Stimulated activated CD8-positive, alpha-beta memory T cell treated with anti-CD3 and anti-CD28 coated beads, Interleukin-4, amount 100 ng/mL, for 1 hour (primary cell): ENCODE results near the gene RIN3.
A peak's percentile ranks its signal among the peaks of the same experiment; 100 is the strongest.
"Not testable (repeated sequence)": the region's sequence is repeated elsewhere in the genome, so short reads cannot be mapped to it uniquely, and the experiment has no call there.

Source experiments
- DNase-seq, 2 donors: peaks; one replicate each; pipeline ENCODE4 v3.0.0-alpha.2; 2020; ENCODE audit warnings: low read depth in 2 of 2, low spot score in 1 of 2

RIN3 gene

GRCh38 chr14:92659765-92660561 lies 146.4 kb downstream of the RIN3 start:
- DNase-seq, result no peak

DNA sequence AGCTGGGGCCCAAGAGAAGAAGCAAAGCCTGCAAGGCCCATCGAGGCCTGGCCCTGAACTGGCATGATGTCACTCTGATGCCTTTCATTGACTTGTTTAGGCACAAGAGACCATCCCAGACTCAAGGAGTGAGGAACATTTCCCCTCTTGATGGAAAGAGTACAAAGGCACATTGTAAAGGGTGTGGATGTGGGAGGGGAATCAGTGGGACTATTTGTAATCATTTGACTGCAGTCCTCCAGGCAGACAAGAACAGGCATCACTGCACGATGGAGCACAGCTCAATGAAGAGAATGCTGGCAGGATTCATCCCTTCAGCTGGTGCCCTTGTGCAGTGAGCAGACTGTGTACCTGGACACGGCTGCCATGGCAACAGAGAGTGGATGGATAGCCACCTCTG lies 147.0 kb downstream of the RIN3 start:
- no peak for DNase-seq

DNA sequence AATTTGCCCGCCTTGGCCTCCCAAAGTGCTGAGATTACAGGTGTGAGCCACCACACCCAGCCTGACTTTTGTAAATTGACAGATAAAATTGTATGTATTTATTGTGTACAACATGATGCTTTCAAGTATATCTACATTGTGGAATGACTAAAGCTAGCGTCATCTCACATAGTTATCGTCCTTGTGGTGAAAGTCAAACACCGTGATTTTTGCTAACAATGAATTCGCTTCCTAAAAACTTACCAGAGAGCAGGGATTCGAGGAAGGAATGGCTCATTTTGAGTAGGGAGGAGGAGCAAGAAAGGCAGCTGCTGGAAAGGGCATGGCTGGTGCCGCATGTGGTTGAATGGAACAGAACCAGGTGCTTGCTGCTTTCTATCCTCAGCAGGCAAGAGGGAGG lies 149.5 kb downstream of the RIN3 start:
- no peak for DNase-seq

- DNase-seq, result no peak
These were observed 152.1 kb downstream of the RIN3 start for GRCh38 chr14:92665661-92666110.

GRCh38 chr14:92666251-92666650 lies 152.7 kb downstream of the RIN3 start:
- DNase-seq, result no peak

GRCh38 chr14:92668276-92668973 lies 154.8 kb downstream of the RIN3 start:
- DNase-seq, result no peak

DNA sequence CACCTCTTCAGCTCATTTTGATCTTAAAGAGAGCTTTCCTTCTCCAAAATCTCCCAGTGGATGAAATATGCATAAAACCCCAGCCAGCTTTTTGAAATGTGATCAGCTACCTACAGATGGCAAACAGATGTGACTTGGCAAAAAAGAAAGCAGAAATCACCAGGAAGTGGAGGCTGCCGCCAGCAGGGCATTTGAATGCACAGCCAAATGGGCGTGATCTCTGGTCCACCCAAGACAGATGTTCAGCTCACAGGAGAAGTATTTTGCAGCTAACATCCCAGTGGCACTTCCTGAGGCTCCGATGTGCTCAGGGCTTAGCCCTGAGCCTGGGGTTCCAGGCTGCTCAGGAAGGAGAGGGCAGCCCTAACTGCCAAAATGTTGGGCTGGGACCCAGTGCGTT lies 156.6 kb downstream of the RIN3 start:
- DNase-seq, result no peak

DNA sequence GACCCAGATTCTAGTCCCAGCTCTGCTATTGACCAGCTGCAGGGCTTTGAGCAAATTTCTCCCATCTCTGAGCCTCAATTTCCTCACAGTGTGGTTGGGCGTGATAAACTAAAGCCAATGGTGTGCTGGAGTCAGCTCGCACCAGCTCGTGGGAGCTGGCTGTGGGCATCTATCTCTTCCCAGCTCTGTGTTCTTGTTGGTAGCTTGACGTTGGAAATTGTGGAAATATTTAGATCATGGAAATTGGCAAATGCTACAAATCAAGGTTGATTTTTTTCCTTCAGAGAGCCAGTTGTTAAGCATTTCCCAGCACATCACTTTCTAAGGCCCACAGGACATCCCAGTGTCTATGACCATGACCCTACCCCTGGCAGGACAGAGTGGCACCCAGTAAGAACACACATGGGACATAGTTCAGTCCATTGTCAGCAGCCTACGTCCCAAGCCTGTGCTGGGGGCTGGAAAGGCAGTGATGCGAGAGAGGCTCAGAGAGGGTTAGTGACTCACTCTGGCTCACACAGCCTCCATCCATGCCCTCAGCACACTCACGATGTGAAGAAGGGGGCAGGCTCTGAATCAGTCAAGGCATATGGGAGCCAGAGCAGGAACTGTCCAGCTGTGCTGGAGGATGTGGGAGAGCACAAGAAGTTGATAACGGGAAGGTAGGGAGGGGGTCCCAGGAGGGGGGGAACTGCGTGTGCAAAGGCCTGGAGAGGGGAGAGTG lies 157.2 kb downstream of the RIN3 start:
- no peak for DNase-seq

GRCh38 chr14:92673601-92674150 lies 160.1 kb downstream of the RIN3 start:
- no peak for DNase-seq

DNA sequence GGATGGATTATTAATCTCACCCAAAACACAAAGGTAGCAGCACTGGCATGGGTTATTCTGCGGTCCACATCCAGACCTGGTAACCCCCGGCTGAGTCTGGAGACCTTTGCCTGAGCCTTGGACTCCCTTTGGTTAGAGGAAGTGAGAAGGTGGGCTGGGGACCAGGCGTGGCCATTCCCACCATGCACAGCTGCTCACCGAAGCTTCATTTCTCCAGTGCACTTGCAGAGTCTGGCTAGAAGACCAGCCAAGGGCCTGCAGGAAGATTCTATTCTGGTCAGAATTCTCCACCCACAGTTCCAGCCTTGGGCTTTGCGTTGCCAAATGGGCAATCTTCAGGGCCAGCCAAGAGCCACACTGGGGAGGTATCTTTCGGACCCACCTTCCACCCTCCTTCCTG lies 161.8 kb downstream of the RIN3 start:
- no peak for DNase-seq

DNA sequence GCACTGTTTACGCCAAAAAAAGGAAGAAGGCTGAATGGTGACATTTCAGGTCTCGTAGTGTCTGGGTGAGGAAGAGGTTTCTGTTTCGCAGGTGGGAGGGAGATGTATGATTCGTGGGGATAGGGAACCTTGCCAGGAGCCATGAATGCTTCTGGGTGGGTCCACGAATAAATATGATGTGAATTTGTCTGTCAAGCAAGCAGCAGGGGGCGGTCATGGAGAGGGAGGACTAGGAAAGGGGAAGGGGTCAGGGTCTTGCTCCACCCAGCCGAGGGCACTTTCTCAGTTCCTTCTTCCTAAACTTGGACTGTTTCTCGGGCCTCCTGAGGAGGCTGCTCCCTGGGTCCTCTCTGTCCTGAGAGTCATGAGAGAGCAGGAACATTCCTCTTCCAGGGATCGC lies 162.4 kb downstream of the RIN3 start:
- no peak for DNase-seq

GRCh38 chr14:92676403-92677086 lies 163.0 kb downstream of the RIN3 start:
- no peak for DNase-seq

GRCh38 chr14:92677087-92677668 lies 163.6 kb downstream of the RIN3 start:
- DNase-seq, result no peak

GRCh38 chr14:92677955-92678354 lies 164.4 kb downstream of the RIN3 start:
- no peak for DNase-seq

- no peak for DNase-seq
These were observed 165.2 kb downstream of the RIN3 start for GRCh38 chr14:92678766-92679165.

DNA sequence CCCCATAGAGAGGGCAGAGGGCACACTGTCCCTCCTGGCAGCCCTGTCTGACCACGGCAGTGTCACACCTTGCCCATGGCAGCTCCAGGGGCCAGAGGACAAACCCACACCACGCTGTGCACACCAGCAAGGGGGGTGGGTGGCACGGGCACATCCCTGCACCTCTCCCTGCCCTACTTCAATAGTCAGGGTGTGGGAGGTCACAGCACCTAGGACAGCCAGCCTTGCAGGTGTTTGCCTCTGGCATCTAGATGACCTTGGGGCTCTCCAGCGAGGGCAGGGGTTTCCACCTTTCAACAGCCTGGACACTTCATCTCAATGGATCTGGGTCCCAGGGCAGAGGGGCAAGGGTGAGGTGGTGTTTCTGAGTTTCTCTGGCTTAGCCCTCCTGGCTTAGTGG lies 165.7 kb downstream of the RIN3 start:
- no peak for DNase-seq

DNA sequence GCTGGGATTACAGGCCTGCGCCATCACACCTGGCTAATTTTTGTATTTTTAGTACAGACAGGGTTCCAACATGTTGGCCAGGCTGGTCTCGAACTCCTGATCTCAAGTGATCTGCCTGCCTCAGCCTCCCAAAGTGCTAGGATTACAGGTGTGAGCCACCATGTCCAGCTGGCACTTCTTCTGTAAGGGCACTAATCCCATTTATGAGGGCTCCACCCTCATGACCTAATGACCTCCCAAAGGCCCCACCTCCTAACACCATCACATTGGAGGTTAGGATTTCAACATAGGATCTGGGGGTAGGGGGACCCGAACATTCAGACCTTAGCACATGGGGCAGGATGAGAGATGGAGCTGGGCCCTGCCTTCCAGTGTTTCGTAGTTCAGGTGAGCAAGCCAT lies 166.7 kb downstream of the RIN3 start:
- DNase-seq, result not testable (repeated sequence)

DNA sequence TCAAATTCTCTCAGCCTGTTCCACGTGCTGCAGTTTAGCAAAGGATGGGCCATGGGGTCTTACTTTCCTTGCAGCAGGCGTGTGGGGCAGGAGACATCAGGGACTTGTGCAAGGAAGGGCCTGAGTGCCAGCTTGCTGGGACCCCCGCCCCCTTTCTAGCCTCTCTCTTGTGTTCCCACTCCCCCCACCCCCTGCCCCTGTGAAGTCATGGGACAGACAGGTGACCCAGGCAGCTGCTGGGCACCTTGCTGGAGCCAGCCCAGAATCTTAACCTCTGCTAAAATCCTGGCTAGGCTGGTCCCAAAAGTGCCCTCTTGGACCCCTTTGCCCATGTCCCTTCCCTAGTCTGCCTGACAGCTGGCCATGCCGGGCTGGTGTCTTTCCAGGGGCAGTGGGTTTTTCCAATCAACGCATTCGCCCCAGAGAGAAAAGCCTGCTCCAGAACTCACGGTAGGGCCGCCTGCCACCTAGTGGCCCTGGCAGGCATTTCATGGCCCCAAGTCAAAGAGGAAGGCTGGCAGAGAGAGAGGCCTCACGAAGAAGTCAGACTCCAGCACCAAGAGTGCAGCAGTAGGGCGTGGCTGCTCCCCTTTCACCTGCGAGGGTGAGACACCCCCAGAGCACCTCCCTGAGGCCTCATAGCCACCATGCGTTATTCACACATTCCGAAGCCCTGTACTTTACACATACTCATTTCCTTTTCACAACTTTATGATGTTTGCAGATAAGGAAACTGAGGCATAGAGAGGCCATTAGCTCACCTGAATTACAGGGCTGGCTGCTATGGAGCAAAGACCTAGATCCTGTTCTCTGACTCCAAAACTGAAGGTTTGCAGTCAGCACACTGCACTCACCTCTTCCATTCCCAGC lies 167.4 kb downstream of the RIN3 start:
- peak; percentile 41 to 54 for DNase-seq

DNA sequence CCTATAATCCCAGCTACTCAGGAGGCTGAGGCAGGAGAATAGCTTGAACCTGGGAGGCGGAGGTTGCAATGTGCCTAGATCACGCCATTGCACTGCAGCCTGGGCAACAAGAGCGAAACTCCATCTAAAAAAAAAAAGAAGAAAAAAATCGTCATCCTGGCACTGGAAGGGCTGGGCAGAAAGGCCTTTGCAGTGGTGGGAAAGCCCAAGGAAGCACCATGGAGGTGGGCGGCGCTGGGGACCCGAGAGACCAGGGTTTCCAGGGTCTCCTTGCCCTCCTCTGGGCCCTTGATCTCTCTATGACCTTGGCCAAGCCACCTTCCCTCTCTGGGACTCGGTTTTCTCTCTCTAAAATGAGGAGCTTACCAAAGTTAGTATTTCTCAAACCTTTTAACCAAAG lies 169.5 kb downstream of the RIN3 start:
- DNase-seq, result no peak
